Hematopoietic multipotent progenitor cell (in vitro differentiated cells): ENCODE data around the gene RRBP1. TPM values are rescaled to one million over a fixed set of nuclear protein-coding genes. Genes with fewer than 3 reads are reported as not detected.
"Not testable (repeated sequence)": the region's sequence is repeated elsewhere in the genome, so short reads cannot be mapped to it uniquely, and the experiment has no call there.

ENCODE experiments used
- DNase-seq, 3 donors: peaks; one replicate each; pipeline ENCODE4 v3.0.0-alpha.2; 2011 to 2015; ENCODE audit warnings: low read depth in 2 of 3, low spot score in 2 of 3
- total RNA-seq: library from RNA; depleted of rRNA; stranded (reverse); fragments of >200 nt; gene quantifications from one replicate; pipeline ENCODE4 v1.2.3, GENCODE V29; 2012

Gene RRBP1
- total RNA-seq, 1 donor = 56.6 TPM

DNA sequence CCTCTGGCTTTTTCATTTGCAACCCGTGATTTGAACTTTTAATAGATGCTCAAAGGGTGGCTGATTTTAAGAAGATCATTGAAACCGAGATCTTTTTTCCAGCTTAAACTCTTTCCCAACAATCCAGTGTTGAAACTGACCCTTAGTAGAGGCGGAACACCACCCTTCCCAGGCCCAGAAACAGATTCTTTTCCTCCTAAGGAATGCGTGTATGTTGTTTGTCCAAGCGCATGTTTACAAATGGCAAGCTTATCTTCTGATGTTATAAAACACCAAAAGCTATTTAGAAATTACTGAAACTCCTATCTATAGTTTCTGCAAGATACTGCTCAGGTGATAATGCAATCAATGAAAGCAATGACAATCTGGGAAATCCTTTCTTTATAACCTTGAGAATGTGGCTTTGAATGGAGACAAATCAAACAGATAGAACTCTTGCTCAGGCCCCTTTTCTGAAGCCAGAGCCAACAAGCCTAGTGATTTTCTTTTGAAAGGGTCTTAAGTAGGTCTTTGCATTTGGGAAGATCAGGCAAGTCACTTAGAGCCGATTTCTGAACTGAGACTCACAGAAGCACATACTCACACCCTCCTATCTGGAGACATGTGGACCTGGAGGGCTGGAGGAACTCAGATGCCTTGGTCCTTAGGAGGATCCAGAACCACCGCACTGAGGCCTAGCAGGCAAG, 26.8 kb upstream of the RRBP1 start:
- DNase-seq = no peak

DNA sequence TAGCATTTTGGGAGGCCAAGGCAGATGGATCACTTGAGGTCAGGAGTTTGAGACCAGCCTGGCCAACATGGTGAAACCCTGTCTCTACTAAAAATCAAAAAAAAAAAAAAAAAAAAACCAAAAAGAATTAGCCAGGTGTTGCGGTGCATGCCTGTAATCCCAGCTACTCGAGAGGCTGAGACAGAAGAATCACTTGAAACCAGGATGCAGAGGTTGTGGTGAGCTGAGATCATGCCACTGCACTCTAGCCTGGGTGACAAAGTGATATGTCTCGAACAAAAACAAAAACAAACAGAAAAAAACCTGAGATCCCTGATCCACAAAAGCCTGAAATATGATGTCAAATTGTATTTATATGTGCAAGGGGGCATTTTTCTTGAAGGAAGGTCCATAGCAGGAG, 25.9 kb upstream of the RRBP1 start:
- not testable (repeated sequence) for DNase-seq

DNA sequence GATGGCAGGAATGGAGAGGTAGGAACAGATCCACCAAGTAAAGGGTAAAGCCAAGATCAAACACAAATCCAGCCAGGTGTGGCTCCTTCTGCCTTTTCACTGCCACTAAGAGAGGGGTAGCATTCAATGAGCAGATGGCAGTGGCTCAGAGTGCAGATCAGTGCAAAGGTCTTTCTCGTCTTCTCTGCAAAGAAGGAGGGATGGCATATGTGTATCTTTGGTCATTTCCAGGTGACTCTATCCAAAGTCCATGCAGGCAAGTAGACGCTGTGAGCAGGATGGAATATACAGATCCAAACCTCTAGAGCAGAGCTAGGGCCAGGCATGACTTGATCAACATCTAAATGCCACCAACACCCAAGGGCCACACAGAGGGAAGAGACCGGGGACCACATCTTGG, 24.6 kb upstream of the RRBP1 start:
- no peak for DNase-seq

DNA sequence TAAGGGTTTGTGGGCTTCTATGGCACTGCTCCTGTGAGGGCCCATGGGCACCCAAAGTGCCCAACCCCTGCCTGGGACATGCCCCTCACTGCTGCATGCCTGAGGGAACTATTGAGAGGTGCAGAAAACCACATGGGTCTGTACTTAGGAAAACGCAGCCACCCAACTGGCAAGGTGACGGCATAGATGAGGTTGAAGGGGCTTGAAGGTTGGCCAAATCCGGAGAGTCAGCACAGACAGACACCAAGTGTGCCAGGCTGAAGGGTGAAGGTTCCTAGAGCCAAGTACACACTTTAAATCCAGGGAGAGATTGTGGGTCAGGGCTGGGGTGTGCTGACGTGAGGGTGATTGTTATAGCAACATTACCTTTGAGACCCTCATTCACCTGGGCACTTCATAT, 23.9 kb upstream of the RRBP1 start:
- no peak for DNase-seq

DNA sequence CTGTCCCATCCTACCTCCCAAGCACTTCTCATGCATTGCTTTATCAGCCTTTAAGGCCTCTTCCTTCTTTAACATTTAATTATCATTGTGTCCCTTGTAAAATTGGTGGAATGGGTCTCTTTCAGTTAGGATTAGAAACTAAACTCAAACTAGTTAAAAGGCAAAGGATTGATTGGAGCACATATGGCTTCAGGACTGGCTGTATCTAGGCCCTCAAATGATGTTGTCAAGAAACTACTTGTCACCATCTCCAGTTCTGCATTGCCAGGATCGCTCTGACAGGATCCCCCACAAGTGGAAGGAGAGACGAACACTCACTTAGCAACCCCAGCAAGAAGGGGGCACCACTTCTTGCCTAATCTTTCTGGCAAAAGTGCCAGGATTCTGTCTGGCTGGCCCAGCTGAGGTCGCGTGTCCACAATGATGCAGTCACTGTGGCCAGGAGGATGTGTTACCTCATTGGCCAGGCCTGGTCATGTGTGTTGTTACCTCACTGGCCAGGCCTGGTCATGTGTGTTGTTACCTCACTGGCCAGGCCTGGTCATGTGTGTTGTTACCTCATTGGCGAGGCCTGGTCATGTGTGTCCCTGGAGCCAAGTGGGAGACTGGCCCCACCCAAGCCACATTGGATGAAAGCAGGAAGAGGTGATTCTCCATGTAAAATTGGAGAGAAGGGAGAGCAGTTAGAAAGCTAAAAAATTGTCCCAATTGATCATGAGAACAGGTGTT, 22.7 kb upstream of the RRBP1 start:
- DNase-seq = no peak

DNA sequence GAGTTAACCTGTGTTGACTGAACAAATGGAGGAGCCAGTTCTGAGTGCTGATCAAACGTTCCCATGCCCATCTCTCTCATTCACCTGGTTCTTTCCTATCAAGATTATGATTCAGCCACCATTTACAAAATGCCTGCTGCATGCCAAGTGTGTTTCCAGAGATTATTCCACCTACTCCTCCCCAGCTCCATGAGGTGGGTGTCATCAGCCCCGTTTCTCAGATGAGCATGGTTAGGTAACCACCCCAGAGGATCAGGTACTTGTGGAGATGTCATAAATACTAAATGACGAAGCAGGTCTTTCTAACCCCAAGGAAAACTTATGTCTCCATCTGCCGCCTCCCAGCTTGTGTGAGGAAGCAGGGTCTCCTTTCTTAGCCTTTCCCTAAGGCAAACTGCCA, 19.8 kb upstream of the RRBP1 start:
- no peak for DNase-seq

DNA sequence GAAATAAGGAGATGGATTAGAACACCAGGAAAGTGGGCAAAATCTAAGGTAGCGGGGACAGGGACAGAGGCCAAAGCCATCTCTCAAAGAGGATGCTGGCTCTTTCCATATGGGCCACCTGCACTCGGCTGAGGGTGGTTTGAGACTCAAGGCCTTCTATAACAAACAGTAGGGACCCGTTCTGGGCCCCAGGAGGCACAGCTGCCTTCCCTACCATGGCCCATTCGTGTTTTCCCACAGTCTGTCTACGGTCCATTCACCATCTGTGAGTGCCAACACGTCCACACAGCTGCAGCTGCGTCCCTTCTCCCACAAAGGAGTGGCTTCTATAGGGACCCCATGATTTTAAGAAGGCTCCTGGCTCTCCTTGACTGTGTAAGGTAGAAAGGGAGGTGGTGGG, 18.6 kb upstream of the RRBP1 start:
- DNase-seq = no peak

DNA sequence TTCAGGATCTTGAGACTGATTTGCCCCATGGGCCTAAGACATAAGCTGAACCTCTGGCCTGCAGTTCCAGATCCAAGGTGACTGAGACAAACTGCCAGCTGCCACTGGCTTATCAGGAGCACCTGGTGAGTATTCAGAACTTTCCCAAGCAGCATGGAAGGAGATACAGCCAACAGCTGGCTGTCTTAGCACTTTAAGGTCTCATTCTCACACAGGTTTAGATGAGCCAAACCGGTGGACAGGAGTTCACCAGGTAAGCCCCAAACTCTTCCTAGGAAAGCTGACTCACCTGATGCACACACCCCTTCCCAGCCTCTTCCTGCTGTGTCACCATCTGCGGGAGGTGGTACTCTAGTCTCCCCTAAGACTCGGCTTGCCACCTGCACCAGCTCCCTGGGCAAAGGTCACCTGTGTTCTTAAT, 17.9 kb upstream of the RRBP1 start, which contains the start of gene BANF2:
Gene BANF2 (plus strand): TSS at position 36 of the 421 bp plus-strand sequence. CDS start 25,060 bp downstream, outside the sequence.
- DNase-seq = no peak

DNA sequence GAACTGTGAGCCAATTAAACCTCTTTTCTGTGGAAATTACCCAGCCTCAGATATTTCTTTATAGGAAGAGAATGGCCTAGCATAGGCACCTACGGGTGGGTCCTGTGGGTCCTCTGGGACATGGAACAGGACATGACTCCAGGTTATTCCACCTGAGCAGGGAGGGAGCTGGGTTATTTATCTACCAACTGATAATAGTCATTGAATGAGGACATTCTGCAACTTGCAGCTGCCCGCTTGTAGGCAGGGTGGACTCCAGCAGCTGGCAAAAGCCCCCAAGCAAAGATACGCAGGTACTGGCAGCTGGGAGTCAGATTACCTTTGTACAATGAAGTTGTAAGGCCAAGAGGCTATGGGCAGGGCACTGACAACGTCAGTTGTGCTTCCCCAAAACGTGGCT, 16.3 kb upstream of the RRBP1 start:
- DNase-seq = no peak

DNA sequence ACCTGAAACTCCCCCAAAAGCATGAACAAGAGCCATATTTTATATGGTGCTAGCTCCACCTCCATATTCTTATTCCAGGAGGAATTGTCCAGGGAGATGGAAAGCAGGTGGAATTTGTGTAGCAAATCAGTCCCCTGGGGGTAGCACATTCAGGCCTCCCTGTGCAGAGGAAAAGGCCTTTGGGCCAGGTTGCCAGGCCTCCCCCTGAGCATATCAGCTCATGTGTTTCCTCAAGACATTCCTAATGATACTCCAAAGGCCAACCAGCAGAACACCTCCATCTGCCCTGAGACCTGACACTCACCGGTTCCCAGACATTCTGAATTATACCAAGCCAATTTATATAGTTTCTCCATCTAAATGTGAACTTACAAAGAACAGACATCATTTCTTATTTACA, 15.1 kb upstream of the RRBP1 start:
- no peak for DNase-seq

DNA sequence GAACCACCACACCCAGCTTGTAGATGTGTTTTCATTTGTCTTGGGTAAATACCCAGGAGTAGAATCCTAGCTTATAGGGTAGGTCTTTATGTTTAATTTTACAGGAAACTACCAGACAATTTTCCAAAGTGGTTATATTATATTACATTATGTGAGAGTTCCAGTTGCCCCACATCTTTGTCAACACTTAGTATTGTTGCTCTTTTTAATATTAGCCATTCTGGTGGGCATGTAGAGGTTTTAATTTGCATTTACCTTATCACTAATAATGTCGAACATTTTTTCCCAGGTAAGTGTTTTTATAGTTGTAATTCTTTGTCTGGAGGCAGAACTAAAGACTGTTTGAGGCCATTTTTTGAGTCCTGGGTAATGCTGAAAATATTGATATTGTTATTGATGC, 14.2 kb upstream of the RRBP1 start:
- no peak for DNase-seq

DNA sequence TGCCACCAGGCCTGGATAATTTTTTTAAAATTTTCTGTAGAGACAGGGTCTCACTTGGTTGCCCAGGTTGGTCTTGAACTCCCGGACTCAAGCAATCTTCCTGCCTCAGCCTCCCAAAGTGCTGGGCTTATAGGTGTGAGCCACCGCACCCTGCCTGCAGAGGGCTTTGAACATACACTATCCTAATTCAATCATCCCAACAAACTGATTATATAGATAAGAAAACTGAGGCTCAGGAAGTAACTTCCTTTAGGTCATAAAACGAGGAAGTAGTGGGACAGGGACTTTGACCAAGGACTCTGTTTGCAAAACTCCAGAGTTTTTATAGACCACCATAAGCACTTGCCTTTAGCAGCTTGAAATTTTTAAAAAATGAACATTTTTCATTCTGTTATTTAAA, 12.7 kb upstream of the RRBP1 start:
- no peak for DNase-seq

DNA sequence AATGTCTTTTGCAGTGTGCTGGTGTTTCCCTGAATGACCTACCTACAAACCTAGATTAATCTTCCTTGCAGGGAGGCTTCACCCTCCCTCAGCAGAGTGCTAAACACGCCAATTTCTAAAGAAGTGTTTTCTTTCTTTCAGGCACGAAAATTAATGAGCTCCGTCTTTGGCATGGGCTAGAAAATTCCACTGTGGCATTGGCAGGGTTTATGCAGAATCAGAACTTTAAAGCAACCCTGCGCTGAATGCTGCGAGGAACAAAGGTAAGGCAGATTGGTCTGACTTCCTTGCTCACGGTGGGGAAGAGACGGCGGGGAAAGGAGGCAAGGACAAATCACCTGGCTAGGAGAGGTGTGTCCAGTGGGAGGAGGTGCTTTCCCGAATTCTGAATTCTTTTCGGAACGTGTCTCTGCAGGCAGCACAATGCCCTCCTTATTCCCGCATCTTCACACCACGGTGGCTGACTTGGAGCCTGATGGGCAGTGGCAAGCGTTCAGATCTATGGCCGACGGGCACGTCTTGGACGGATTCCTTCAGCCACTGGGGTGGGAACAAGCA, 11.5 kb upstream of the RRBP1 start:
- no peak for DNase-seq

DNA sequence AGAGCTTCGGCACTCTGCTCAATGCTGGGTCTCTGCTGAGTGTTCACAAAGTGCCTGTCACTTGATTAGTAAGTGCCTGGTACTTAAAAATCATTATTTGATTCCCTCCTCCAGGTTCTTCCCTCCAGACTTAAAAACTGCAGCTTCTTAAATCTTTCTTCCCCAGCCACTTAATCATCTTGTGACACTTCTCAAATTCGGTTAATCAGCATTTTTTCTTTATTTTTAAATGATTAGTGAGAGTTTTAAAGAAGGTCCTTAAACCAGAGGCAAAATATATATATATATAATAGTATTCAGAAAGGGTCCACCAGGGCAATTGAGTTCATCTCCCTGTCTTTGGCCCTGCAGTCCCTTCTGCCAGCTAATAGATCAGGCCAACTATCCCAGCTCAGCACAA, 9.7 kb upstream of the RRBP1 start:
- no peak for DNase-seq

DNA sequence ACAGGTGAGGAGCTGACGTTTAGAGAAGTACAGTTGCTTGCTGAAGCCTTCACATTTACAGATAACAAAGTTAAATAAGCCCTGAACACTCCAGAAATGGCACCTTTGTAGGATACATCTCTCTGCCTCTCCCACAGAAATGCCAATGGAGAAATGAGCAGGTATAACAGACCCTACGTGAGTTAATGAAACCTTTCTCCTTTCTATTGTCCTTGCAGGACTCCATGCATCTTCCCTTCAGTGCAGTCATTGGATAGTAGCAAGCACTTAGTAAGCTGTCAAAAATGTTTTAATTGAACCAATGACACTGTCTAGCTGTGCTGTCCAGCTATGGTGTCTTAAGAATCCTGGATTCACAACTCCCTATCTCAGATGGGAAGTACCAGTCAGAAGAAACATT, 8.1 kb upstream of the RRBP1 start:
- DNase-seq = no peak

DNA sequence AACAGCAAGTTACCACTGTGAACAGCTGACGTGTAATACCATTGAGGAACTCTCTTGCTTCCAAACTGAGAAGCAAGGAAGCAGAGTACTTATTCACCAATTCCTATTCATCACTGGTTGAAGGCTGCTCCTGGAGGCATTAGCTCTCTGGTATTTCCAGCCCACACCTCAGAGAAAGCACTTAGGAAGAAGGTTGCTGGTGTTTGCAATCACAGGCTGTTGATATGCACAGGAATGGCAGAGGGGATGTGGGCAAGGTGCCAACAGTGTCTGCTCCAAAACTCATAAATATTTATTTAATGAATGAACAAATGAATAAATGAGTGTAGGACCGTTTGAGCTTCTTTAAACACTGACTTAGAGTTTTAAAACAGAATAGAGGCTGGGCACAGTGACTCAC, 6.9 kb upstream of the RRBP1 start:
- DNase-seq = no peak

DNA sequence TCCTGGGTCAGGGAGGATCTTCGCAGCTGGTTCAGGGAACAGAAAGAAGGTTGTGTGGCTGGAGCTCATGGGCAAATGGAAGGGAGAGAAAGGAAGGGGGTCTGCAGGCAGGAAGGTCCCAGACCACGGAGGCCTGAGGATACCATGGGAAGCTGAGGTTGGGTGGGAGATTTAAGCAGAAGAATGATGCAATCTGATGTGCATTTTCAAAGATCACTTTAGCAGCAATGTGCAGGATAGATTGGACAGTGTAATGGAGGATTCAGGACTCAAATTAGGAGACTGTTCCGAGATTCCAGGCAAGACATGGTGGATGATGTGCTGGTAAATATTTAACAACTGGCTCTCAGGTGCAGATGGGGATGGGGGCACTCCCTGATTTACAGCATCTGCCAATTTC, 5.8 kb upstream of the RRBP1 start:
- no peak for DNase-seq

DNA sequence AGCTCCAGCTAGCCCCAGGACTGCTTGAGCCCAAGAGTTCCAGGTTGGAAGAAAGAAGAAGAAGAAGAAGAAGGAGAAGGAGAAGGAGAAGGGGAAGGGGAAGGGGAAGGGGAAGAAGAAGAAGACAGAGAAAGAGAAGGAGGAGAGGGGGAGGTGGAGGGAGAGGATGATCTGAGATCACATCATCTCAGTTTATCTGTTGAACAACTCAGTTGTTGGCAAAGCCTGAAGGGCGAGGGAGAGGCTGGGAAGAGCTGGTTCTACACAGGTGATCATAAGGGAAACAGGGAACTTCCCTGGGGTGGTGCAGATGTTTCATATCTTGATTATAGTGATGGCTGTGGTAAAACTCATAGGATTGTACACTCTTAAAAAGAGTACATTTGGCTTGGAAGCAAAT, 3.1 kb upstream of the RRBP1 start:
- no peak for DNase-seq

DNA sequence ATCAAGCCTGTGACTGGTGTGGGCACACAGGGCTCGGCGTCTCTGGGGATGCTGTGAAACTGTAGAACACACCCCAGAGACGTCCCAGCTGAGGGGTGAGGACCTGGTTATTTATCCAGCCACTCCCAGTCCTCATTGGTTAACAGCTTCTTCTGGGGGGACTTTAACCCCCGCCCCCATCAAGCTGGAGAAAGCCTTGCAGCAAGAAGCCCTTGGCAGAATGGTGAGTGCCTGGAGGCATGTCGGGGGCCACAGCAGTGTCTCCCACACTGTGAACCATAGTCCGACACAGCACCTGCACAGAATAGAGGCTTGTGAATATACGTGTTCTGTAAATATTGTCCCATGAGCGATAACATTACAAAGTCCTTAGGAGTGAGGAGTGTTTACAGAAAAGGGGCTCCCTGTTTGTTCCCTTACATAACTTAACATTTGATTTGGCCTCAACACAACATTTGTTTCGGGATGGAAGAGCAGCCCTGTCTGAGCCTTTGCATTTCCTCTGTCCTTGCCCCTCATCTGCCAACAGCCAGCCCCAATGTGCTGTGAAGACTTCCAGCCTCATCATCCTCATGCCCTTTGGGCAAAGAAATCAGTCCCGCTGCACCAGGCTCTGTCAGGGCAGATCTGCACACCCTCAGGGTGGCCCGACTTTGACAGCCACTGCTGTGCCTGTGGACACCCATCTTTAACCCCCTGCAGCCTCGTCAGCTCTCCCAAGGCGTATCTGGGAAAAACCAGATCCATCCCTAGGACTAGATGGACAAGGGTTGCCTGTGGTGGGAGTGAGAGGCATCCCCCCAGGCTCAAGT, 2.2 kb upstream of the RRBP1 start:
- no peak for DNase-seq

DNA sequence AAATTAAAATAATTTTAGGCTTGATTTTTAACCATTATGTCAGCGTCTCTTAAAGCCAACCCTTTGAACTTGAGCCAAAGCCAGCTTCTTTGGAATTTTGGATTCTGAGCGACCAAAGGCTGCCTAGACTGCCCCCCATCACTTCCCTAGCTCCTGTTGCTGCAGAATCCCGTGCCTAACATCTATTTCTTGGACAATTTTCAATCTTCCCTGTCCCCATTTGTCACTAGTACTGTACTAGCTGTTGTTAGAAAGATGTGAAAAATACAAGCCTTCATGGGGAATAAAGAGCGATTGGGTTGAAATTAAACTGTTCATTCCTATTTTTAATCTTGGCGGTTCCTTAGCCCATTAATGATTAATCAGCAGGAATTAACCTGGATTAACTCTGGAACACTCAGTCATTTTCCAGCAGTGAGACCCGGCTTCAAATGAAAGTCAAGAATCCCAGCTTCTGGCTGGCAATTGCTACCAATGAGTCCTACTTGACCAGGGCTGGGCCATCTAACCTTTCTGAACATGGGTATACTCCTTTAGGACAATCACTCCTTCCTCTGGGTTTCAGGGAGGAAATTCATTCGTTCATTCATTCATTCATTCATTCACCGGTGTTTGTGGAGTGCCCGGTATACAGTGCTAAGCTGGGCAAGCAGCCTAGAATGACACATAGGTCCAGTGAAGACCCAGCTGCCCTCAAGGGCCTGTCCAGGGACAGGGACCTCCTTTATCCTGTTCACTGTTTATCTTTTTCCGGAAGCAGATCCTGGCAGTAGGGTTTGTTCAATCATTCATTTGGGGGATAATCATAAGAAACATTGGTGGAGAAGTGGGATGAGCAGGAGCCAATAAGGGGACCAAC, 1.4 kb upstream of the RRBP1 start:
- no peak for DNase-seq

DNA sequence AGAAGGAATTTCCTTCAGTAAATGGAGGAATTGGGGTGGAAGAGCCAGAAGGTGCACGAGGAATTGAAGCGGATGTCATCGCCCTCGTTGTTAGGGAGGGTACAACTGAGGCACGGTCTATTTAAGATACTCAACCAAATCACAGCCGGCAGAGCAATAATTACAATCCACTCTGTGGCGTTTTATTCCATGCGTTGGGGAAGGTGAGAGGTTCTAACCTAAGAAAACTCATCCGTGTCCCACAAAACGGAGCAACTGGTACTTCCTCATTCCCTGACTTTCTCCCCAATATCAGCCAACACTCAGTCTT, 802 bp upstream of the RRBP1 start:
- no peak for DNase-seq
